OCI-LY3 (cell line): ENCODE results near the gene MAST1.

Experiments used
- CTCF ChIP-seq: fragments of 200-600, 300-600 bp; sonication (generic); IDR thresholded peaks from 2 replicates; pipeline ENCODE4 v1.5.1; 2014; ENCODE audit warnings: antibody characterized with exemption, low read length, low read depth
- EZH2phosphoT487 ChIP-seq: fragments of 200-600 bp; shearing (Covaris generic); IDR thresholded peaks from 2 replicates; pipeline ENCODE4 v1.6.1; 2018; ENCODE audit warnings: antibody characterized with exemption, mixed run types, low read depth

GRCh38 chr19:12800923-12801465, 37.3 kb upstream of the MAST1 start:
- TF ChIP-seq CTCF (peak; percentile 22; the same call in 1 of the 2 replicates), EZH2phosphoT487 (no peak)
